ENCODE results near the gene FEZ2.

GRCh38 chr2:36589230-36589630 lies 8.7 kb downstream of the FEZ2 start:
- TF ChIP-seq CTCF (IDR thresholded peaks at IDR 0.05) (no peak), EZH2 (IDR thresholded peaks at IDR 0.05) (no peak), EZH2phosphoT487 (IDR thresholded peaks at IDR 0.05) (no peak)

Measured in neural progenitor cell (in vitro differentiated cells).